Thoracic aorta (tissue), 2 donors: Measurements from ENCODE around the gene SCN5A. TPM values are rescaled to one million over a fixed set of nuclear protein-coding genes. Genes with fewer than 3 reads are reported as not detected.

ENCODE experiments used
- ATAC-seq: fragments of 150-250 bp; one replicate; pipeline ENCODE4 v1.8.0; 2017; ENCODE audit warnings: low read depth; ENCODE audit not compliant: insufficient number of reproducible peaks, low FRiP score
- DNase-seq: peaks from one replicate; pipeline ENCODE4 v3.0.0-alpha.2; 2020; ENCODE audit warnings: low spot score
- H3K27ac ChIP-seq, 2 donors: fragments of 200-600 bp; sonication (generic); 1 replicate in 1 of 2; 2 replicates in 1 of 2; pipeline ENCODE4 v1.5.1; 2016; ENCODE audit warnings: mild to moderate bottlenecking in 2 of 2, moderate library complexity in 2 of 2
- H3K27me3 ChIP-seq: fragments of 200-600 bp; sonication (generic); replicated peaks from 2 replicates; pipeline ENCODE4 v1.6.0; 2016; ENCODE audit warnings: mild to moderate bottlenecking; ENCODE audit not compliant: insufficient read depth
- H3K36me3 ChIP-seq: fragments of 200-600 bp; sonication (generic); one replicate; pipeline ENCODE4 v1.5.1; 2016
- H3K4me1 ChIP-seq, 2 donors: fragments of 200-600 bp; sonication (generic); 1 replicate in 1 of 2; 2 replicates in 1 of 2; pipeline versions ENCODE4 v1.5.1 to v1.6.0; 2016; ENCODE audit warnings: low read depth in 2 of 2, mild to moderate bottlenecking in 1 of 2; ENCODE audit not compliant: control insufficient read depth in 1 of 2
- H3K4me3 ChIP-seq: fragments of 200-600 bp; sonication (generic); 2 replicates; pipeline ENCODE4 v1.5.1; 2016; ENCODE audit warnings: mild to moderate bottlenecking
- H3K9me3 ChIP-seq: fragments of 200-600 bp; sonication (generic); 2 replicates; pipeline ENCODE4 v1.5.1; 2016
- CTCF ChIP-seq: fragments of 200-600 bp; sonication (generic); IDR thresholded peaks from one replicate; pipeline ENCODE4 v1.5.1; 2019; ENCODE audit warnings: antibody characterized with exemption
- total RNA-seq, 2 donors: library from RNA; depleted of rRNA; stranded (reverse); fragments of >200 nt; gene quantifications; one replicate each; pipeline versions ENCODE4 v1.1.0 to v1.2.3, GENCODE V29; 2016

The SCN5A gene
- total RNA-seq, 2 donors from 2014 or later: 5.4 to 14.4 TPM

DNA sequence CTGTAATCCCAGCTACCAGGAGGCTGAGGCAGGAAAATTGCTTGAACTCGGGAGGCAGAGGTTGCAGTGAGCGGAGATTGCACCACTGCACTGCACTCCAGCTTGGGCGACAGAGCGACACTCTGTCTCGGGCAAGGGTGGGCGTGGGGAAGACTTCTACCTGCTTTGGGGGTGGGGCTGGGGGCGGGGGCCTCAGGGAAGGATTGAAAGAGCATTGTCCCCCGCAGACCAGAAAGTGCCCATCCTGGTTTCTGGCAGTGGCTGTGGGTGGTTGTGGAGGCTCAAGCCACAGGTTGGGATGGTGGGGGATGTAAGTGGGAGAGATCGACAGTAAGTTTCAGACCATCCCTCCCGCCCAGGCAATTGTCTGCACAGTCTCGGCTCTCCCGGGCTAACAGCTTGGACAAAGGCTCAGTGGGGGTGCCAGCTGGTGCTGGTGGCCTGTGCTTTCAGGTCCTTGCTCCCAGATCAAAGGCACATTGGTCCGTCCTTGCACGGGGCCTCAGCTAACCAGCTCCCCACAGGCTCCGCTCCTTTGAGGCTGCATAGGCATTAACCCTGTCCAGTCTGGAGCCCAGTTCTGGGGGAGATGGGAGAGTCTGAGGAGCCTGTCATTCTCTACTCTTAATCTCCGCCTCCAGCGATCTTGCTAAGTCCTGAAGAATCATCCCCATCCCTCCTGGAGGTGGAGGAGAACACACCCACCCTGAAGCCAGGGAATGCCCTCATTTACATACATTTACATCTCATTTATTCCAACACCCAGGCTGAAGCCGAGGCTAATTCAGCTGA is 8.6 kb downstream of the SCN5A start:
- ATAC-seq (no peak), DNase-seq (no peak)
- Histone ChIP-seq H3K9me3 (no peaks in the 10 kb centered on the region), H3K36me3 (no peaks in the 10 kb centered on the region), H3K4me3 (no peak overlapping the region), H3K4me1 (no peaks in the 10 kb centered on the region), H3K27ac (no peak overlapping the region), H3K27me3 (no peaks in the 10 kb centered on the region)
- no peak for TF ChIP-seq CTCF

GRCh38 chr3:38638354-38638753 is 11.1 kb downstream of the SCN5A start:
- DNase-seq: no peak
- Histone ChIP-seq H3K4me1 (no peaks in the 10 kb centered on the region), H3K4me3 (no peak overlapping the region), H3K27me3 (no peaks in the 10 kb centered on the region), H3K9me3 (no peaks in the 10 kb centered on the region), H3K36me3 (no peaks in the 10 kb centered on the region), H3K27ac (no peak overlapping the region)
- no peak for TF ChIP-seq CTCF
- no peak for ATAC-seq

- ATAC-seq: no peak
- TF ChIP-seq CTCF: no peak
- H3K4me1 ChIP-seq: no peaks in the 10 kb centered on the region
- no peaks in the 10 kb centered on the region for H3K27me3 ChIP-seq
- H3K4me3 ChIP-seq: no peak overlapping the region
- no peak for DNase-seq
- no peaks in the 10 kb centered on the region for H3K36me3 ChIP-seq
- H3K27ac ChIP-seq: no peak overlapping the region
- H3K9me3 ChIP-seq: no peaks in the 10 kb centered on the region
Measured at GRCh38 chr3:38637906-38638305, 11.6 kb downstream of the SCN5A start.

DNA sequence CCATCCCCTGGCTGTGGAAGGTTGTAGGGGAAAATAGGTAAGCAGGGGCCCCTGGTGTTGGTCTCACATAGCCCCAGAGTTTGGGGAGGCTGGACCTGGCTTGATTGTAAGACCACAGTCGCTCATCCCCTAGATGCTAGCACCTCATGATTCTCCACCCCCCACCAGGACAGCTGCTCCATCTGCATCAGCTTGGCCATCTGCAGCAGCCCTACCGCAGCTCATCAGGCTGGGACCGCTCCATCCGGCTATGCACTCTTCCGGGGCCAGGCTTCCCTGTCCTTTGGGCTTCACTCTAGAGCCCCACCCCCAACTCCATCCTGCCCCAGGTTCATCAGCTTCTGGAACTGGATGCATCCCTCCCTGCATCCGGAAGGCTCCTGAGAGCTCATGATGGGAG is 12.6 kb downstream of the SCN5A start:
- Histone ChIP-seq H3K4me3 (no peak overlapping the region), H3K27ac (no peak overlapping the region), H3K4me1 (no peaks in the 10 kb centered on the region), H3K27me3 (no peaks in the 10 kb centered on the region), H3K9me3 (no peaks in the 10 kb centered on the region), H3K36me3 (no peaks in the 10 kb centered on the region)
- ATAC-seq (no peak), DNase-seq (no peak)
- no peak for TF ChIP-seq CTCF

GRCh38 chr3:38636464-38636863 is 13.0 kb downstream of the SCN5A start:
- no peaks in the 10 kb centered on the region for H3K4me1 ChIP-seq
- H3K27me3 ChIP-seq: no peaks in the 10 kb centered on the region
- no peak for ATAC-seq
- no peak for TF ChIP-seq CTCF
- H3K9me3 ChIP-seq: no peaks in the 10 kb centered on the region
- DNase-seq: no peak
- H3K36me3 ChIP-seq: no peaks in the 10 kb centered on the region
- H3K4me3 ChIP-seq: no peak overlapping the region
- H3K27ac ChIP-seq: no peak overlapping the region
